Measurements from ENCODE around the gene TWF2. TPM values are rescaled to one million over a fixed set of nuclear protein-coding genes. Genes with fewer than 3 reads are reported as not detected.

Gene TWF2
- total and polyA plus RNA-seq, 10 of the 15 experiments (the other 5 are each of a cell fraction or from before 2014, with no cell fraction given): 0.16 to 106 (median 68.5) TPM

DNA sequence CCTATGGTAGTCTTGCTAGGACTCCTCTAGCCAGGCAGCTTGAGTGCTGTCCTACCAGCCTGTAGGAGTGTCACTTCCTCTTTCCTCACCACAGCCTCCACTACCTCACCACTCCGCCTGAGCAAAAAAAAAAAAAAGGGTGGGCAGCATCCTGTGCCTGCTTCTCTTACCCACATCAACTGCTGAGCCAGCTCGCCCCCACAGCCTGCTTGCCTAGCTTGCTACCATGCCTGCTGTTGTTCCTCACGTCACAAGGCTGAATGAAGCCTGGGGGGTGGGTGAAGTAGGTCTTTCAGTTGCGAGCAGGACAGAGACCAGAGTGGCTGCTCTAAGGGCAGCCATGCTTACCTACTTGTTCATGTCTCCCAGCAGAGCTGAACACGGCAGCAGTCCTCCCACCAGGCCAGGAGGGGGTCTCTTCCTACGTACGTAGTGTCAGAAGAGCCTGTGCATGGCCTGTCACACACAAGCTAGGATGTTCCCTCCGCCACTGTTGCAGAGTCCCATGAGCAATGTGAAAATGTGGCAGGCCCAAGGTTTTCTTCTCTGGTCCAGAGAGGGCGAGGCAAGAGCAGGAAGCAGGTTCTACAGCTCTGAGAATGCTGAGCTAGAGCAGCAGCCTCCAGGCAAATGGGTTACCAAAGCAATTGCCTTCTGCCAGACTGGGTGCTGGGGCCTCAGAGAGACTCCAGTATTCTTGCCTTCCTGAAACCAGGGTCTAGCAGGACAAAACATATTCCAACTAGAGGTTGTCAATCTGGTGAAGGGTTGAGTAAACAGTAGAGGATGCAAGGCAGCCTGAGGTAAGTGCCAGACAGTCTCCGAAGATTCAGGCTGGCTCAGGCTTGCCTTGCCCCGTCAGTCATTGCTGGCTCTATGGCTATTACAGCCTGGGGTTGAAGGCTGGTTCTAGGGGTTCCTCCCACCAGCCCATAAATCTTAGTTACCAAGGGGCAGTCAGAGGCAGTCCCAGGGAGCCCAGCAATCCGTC lies 14.7 kb upstream of the TWF2 start (continued):
- TF ChIP-seq, protein P1, sequence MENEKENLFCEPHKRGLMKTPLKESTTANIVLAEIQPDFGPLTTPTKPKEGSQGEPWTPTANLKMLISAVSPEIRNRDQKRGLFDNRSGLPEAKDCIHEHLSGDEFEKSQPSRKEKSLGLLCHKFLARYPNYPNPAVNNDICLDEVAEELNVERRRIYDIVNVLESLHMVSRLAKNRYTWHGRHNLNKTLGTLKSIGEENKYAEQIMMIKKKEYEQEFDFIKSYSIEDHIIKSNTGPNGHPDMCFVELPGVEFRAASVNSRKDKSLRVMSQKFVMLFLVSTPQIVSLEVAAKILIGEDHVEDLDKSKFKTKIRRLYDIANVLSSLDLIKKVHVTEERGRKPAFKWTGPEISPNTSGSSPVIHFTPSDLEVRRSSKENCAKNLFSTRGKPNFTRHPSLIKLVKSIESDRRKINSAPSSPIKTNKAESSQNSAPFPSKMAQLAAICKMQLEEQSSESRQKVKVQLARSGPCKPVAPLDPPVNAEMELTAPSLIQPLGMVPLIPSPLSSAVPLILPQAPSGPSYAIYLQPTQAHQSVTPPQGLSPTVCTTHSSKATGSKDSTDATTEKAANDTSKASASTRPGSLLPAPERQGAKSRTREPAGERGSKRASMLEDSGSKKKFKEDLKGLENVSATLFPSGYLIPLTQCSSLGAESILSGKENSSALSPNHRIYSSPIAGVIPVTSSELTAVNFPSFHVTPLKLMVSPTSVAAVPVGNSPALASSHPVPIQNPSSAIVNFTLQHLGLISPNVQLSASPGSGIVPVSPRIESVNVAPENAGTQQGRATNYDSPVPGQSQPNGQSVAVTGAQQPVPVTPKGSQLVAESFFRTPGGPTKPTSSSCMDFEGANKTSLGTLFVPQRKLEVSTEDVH (IDR thresholded peaks at IDR 0.05; ENCODE audit: low read depth, partially characterized antibody): no peak
- no peak for TF ChIP-seq CHD4 (IDR thresholded peaks at IDR 0.05)
- TF ChIP-seq, protein P2, sequence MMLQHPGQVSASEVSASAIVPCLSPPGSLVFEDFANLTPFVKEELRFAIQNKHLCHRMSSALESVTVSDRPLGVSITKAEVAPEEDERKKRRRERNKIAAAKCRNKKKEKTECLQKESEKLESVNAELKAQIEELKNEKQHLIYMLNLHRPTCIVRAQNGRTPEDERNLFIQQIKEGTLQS (IDR thresholded peaks at IDR 0.05; ENCODE audit: borderline replicate concordance, extremely low read depth, low read depth, low read length): no peak
- peak; percentile 92 for TF ChIP-seq ATF7 (IDR thresholded peaks at IDR 0.05; ENCODE audit: low read depth)
- no peak for TF ChIP-seq HDAC6 (IDR thresholded peaks at IDR 0.05; ENCODE audit: unreplicated experiment)
- no peak; the same call in 1 of the 2 replicates for TF ChIP-seq ZNF207 (IDR thresholded peaks at IDR 0.05; ENCODE audit: borderline replicate concordance)
- TF ChIP-seq YY1 (IDR thresholded peaks at IDR 0.05; ENCODE audit: low read depth, low read length): peak; percentile 72; the same call in 1 of the 2 replicates
- TF ChIP-seq BHLHE40 (IDR thresholded peaks at IDR 0.05; ENCODE audit: borderline replicate concordance in 1 of 2, low read depth in 2 of 2, low read length in 1 of 2): peak; percentile 51 to 57; a peak in 3 of 4 replicates
- TF ChIP-seq, protein P3, sequence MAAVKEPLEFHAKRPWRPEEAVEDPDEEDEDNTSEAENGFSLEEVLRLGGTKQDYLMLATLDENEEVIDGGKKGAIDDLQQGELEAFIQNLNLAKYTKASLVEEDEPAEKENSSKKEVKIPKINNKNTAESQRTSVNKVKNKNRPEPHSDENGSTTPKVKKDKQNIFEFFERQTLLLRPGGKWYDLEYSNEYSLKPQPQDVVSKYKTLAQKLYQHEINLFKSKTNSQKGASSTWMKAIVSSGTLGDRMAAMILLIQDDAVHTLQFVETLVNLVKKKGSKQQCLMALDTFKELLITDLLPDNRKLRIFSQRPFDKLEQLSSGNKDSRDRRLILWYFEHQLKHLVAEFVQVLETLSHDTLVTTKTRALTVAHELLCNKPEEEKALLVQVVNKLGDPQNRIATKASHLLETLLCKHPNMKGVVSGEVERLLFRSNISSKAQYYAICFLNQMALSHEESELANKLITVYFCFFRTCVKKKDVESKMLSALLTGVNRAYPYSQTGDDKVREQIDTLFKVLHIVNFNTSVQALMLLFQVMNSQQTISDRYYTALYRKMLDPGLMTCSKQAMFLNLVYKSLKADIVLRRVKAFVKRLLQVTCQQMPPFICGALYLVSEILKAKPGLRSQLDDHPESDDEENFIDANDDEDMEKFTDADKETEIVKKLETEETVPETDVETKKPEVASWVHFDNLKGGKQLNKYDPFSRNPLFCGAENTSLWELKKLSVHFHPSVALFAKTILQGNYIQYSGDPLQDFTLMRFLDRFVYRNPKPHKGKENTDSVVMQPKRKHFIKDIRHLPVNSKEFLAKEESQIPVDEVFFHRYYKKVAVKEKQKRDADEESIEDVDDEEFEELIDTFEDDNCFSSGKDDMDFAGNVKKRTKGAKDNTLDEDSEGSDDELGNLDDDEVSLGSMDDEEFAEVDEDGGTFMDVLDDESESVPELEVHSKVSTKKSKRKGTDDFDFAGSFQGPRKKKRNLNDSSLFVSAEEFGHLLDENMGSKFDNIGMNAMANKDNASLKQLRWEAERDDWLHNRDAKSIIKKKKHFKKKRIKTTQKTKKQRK (IDR thresholded peaks at IDR 0.05; ENCODE audit: low read depth, low read length): no peak
- TF ChIP-seq GABPA (IDR thresholded peaks at IDR 0.05; ENCODE audit: low read depth): no peak
- peak; percentile 42 for TF ChIP-seq SP1 (IDR thresholded peaks at IDR 0.05; ENCODE audit: low read depth, low read length)
- 0 out of 2 replicates have a peak, but pooled peaks have one; percentile 2 for TF ChIP-seq RAD21 (IDR thresholded peaks at IDR 0.05; ENCODE audit: insufficient read depth, low read depth, low read length)
- TF ChIP-seq STAT3 (IDR thresholded peaks at IDR 0.05; ENCODE audit: low read depth, low read length): no peak
- peak; percentile 71; the same call in 1 of the 2 replicates for TF ChIP-seq CBX5 (IDR thresholded peaks at IDR 0.05; ENCODE audit: low read depth)
- peak; percentile 26; the same call in 1 of the 2 replicates for TF ChIP-seq SMC3 (IDR thresholded peaks at IDR 0.05; ENCODE audit: borderline replicate concordance, low read length)
- TF ChIP-seq NFIC (IDR thresholded peaks at IDR 0.05; ENCODE audit: low read depth, low read length): peak; percentile 70; the same call in 1 of the 2 replicates
- TF ChIP-seq TCF7 (IDR thresholded peaks at IDR 0.05; ENCODE audit: borderline replicate concordance): no peak
- TF ChIP-seq CHD2 (IDR thresholded peaks at IDR 0.05; ENCODE audit: borderline replicate concordance, low read depth, low read length): no peak; the same call in 1 of the 2 replicates
- TF ChIP-seq, protein P4, sequence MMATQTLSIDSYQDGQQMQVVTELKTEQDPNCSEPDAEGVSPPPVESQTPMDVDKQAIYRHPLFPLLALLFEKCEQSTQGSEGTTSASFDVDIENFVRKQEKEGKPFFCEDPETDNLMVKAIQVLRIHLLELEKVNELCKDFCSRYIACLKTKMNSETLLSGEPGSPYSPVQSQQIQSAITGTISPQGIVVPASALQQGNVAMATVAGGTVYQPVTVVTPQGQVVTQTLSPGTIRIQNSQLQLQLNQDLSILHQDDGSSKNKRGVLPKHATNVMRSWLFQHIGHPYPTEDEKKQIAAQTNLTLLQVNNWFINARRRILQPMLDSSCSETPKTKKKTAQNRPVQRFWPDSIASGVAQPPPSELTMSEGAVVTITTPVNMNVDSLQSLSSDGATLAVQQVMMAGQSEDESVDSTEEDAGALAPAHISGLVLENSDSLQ (IDR thresholded peaks at IDR 0.05): peak; percentile 21; the same call in 1 of the 2 replicates
- TF ChIP-seq, protein P5, sequence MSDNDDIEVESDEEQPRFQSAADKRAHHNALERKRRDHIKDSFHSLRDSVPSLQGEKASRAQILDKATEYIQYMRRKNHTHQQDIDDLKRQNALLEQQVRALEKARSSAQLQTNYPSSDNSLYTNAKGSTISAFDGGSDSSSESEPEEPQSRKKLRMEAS (IDR thresholded peaks at IDR 0.05; ENCODE audit: low read depth, low read length): 0 out of 2 replicates have a peak, but pooled peaks have one; percentile 41
- TF ChIP-seq MYB (IDR thresholded peaks at IDR 0.05; ENCODE audit: borderline replicate concordance, low read depth, low read length): no peak

Data from GM12878 (cell line).